ENCODE data around the gene RITA1.
A peak's percentile ranks its signal among the peaks of the same experiment; 100 is the strongest.

DNA sequence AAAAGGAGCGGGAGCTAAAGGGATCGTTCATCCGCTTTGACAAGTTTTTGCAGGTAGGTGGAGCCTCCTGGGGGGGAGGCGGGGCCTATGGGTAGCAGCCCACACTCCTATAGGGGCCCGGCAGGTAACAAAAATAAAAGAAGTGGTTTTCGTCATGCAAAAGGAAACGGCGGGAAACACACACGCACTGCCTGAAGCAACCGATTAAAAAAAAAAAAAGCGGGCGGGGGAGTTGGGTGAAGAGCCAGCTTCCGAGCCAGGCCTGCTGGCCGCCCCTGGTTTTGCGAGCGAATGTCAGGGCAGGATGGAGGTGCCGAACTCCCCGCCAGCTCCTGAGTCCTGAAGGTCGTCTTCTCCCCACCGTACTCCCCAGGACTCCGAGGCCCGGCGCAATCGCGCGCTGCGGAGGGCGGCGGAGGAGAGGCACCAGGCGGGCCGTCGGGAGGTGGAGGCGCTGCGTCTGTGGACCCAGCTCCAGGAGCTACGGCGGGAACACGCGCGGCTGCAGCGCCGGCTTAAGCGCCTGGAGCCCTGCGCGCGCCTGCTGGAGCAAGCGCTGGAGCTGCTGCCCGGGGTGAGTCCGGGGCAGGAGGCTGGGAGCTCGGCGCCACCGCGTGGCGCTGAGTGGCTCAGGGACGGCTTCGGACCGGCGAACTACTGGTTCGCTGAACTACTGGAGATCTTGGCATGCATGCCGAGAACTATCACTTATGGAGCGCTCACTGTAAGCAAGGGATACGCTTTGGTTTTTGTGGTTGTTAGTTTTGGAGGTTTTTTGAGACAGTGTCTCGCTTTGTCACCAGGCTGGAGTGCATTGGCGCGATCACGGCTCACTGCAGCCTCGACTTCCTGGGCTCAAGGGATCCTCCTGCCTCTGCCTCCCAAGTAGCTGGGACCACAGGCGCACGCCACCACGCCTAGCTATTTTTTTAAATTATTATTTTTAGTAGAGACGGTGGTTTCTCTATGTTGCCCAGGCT is 32.4 kb upstream of the RITA1 start:
- TF ChIP-seq, protein P1, sequence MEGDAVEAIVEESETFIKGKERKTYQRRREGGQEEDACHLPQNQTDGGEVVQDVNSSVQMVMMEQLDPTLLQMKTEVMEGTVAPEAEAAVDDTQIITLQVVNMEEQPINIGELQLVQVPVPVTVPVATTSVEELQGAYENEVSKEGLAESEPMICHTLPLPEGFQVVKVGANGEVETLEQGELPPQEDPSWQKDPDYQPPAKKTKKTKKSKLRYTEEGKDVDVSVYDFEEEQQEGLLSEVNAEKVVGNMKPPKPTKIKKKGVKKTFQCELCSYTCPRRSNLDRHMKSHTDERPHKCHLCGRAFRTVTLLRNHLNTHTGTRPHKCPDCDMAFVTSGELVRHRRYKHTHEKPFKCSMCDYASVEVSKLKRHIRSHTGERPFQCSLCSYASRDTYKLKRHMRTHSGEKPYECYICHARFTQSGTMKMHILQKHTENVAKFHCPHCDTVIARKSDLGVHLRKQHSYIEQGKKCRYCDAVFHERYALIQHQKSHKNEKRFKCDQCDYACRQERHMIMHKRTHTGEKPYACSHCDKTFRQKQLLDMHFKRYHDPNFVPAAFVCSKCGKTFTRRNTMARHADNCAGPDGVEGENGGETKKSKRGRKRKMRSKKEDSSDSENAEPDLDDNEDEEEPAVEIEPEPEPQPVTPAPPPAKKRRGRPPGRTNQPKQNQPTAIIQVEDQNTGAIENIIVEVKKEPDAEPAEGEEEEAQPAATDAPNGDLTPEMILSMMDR (IDR thresholded peaks at IDR 0.05; ENCODE audit: low read depth, low read length) = peak; percentile 69
- no peak for TF ChIP-seq POLR2A (IDR thresholded peaks at IDR 0.05; ENCODE audit: extremely low read depth, insufficient read length)

Measured in NB4 (cell line).